ENCODE results near the gene CDHR1.

The CDHR1 gene

GRCh38 chr10:84184517-84184916, 9.8 kb upstream of the CDHR1 start:
- FAIRE-seq (no peak), DNase-seq (ENCODE audit: insufficient read length, low spot score) (no peak)
- TF ChIP-seq POLR2A (IDR thresholded peaks at IDR 0.05; ENCODE audit: low read depth, low read length) (no peak), SPI1 (IDR thresholded peaks at IDR 0.05; ENCODE audit: low read depth, low read length) (no peak), POU2F2 (IDR thresholded peaks at IDR 0.05; ENCODE audit: low read depth, low read length) (no peak), PAX5 (IDR thresholded peaks at IDR 0.05; ENCODE audit: insufficient read depth, low read length, severe bottlenecking) (no peak), POLR2AphosphoS5 (IDR thresholded peaks at IDR 0.05; ENCODE audit: low read depth, low read length) (no peak), TAF1 (IDR thresholded peaks at IDR 0.05; ENCODE audit: low read depth, low read length) (no peak)

GRCh38 chr10:84185526-84186175, 8.7 kb upstream of the CDHR1 start:
- no peak for DNase-seq (ENCODE audit: insufficient read length, low spot score)
- no peak for TF ChIP-seq TAF1 (IDR thresholded peaks at IDR 0.05; ENCODE audit: low read depth, low read length)
- no peak for TF ChIP-seq SPI1 (IDR thresholded peaks at IDR 0.05; ENCODE audit: low read depth, low read length)
- no peak for TF ChIP-seq POU2F2 (IDR thresholded peaks at IDR 0.05; ENCODE audit: low read depth, low read length)
- no peak for TF ChIP-seq POLR2AphosphoS5 (IDR thresholded peaks at IDR 0.05; ENCODE audit: low read depth, low read length)
- TF ChIP-seq POLR2A (IDR thresholded peaks at IDR 0.05; ENCODE audit: low read depth, low read length) = no peak
- no peak for TF ChIP-seq PAX5 (IDR thresholded peaks at IDR 0.05; ENCODE audit: insufficient read depth, low read length, severe bottlenecking)
- no peak for FAIRE-seq

- TF ChIP-seq POLR2AphosphoS5 (IDR thresholded peaks at IDR 0.05; ENCODE audit: low read depth, low read length) = no peak
- TF ChIP-seq POLR2A (IDR thresholded peaks at IDR 0.05; ENCODE audit: low read depth, low read length) = no peak
- no peak for TF ChIP-seq SPI1 (IDR thresholded peaks at IDR 0.05; ENCODE audit: low read depth, low read length)
- TF ChIP-seq TAF1 (IDR thresholded peaks at IDR 0.05; ENCODE audit: low read depth, low read length) = no peak
- no peak for TF ChIP-seq POU2F2 (IDR thresholded peaks at IDR 0.05; ENCODE audit: low read depth, low read length)
- TF ChIP-seq PAX5 (IDR thresholded peaks at IDR 0.05; ENCODE audit: insufficient read depth, low read length, severe bottlenecking) = no peak
- FAIRE-seq = no peak
- DNase-seq (ENCODE audit: insufficient read length, low spot score) = no peak
These were observed 5.5 kb upstream of the CDHR1 start for GRCh38 chr10:84188815-84189214.

DNA sequence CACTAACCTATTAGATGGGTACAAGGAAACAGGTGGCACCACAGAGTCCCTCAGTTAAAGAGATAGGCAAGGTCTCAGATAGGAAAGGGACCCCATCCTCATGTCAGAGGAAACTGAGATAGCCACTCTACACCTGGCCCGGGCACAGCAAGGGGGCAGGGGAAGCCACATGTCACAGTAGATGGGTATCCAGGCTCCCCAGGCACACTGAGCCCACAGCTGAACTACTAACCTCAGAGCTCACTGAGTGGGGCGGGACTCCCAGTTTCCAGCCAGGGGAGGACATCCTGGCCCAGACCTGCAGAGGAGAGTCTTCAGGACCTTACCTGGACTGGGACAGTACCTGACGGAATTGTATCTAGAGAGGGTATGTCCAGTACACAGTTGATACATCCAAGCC, 3.7 kb upstream of the CDHR1 start:
- TF ChIP-seq POLR2AphosphoS5 (IDR thresholded peaks at IDR 0.05; ENCODE audit: low read depth, low read length) (no peak), SPI1 (IDR thresholded peaks at IDR 0.05; ENCODE audit: low read depth, low read length) (no peak), TAF1 (IDR thresholded peaks at IDR 0.05; ENCODE audit: low read depth, low read length) (no peak), PAX5 (IDR thresholded peaks at IDR 0.05; ENCODE audit: insufficient read depth, low read length, severe bottlenecking) (no peak), POLR2A (IDR thresholded peaks at IDR 0.05; ENCODE audit: low read depth, low read length) (no peak), POU2F2 (IDR thresholded peaks at IDR 0.05; ENCODE audit: low read depth, low read length) (no peak)
- FAIRE-seq = no peak
- no peak for DNase-seq (ENCODE audit: insufficient read length, low spot score)

DNA sequence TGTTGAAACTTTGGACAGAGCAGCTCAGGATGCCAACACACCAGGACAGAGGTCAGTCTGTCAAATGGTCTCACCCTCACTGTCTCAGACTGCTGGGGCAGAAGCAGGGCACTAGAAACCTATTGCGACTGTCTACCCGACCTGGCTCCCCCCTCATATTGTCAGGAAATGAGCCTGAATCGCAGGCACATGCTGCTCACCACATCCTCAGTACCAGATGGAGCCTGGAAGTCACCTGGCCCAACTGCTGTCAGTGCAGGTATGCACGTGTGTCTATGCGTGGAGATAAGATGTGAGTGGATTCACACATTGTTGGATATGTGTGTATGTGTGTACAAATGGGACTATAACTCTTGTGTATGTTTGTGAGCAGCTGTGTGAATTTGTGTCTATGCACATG, 3.2 kb upstream of the CDHR1 start:
- no peak for FAIRE-seq

GRCh38 chr10:84193327-84193726, 1.0 kb upstream of the CDHR1 start:
- FAIRE-seq = no peak
- TF ChIP-seq POLR2AphosphoS5 (IDR thresholded peaks at IDR 0.05; ENCODE audit: low read depth, low read length) (no peak), TAF1 (IDR thresholded peaks at IDR 0.05; ENCODE audit: low read depth, low read length) (no peak), POU2F2 (IDR thresholded peaks at IDR 0.05; ENCODE audit: low read depth, low read length) (no peak), POLR2A (IDR thresholded peaks at IDR 0.05; ENCODE audit: low read depth, low read length) (no peak), PAX5 (IDR thresholded peaks at IDR 0.05; ENCODE audit: insufficient read depth, low read length, severe bottlenecking) (no peak), SPI1 (IDR thresholded peaks at IDR 0.05; ENCODE audit: low read depth, low read length) (no peak)
- no peak for DNase-seq (ENCODE audit: insufficient read length, low spot score)

More for the DNA sequence above, 3.2 kb upstream of the CDHR1 start:
- TF ChIP-seq SPI1 (IDR thresholded peaks at IDR 0.05; ENCODE audit: low read depth, low read length) = no peak
- DNase-seq (ENCODE audit: insufficient read length, low spot score) = no peak

- FAIRE-seq = no peak
- no peak for DNase-seq (ENCODE audit: insufficient read length, low spot score)
- TF ChIP-seq PAX5 (IDR thresholded peaks at IDR 0.05; ENCODE audit: insufficient read depth, low read length, severe bottlenecking) (no peak), SPI1 (IDR thresholded peaks at IDR 0.05; ENCODE audit: low read depth, low read length) (no peak), TAF1 (IDR thresholded peaks at IDR 0.05; ENCODE audit: low read depth, low read length) (no peak), POU2F2 (IDR thresholded peaks at IDR 0.05; ENCODE audit: low read depth, low read length) (no peak), POLR2A (IDR thresholded peaks at IDR 0.05; ENCODE audit: low read depth, low read length) (no peak), POLR2AphosphoS5 (IDR thresholded peaks at IDR 0.05; ENCODE audit: low read depth, low read length) (no peak)
These were observed 402 bp upstream of the CDHR1 start for GRCh38 chr10:84193846-84194423.

GRCh38 chr10:84195044-84195830, 900 bp downstream of the CDHR1 start:
- FAIRE-seq (peak; percentile 40), DNase-seq (ENCODE audit: insufficient read length, low spot score) (no peak)
- TF ChIP-seq POLR2AphosphoS5 (IDR thresholded peaks at IDR 0.05; ENCODE audit: low read depth, low read length) (no peak), PAX5 (IDR thresholded peaks at IDR 0.05; ENCODE audit: insufficient read depth, low read length, severe bottlenecking) (no peak), POU2F2 (IDR thresholded peaks at IDR 0.05; ENCODE audit: low read depth, low read length) (no peak), SPI1 (IDR thresholded peaks at IDR 0.05; ENCODE audit: low read depth, low read length) (no peak), POLR2A (IDR thresholded peaks at IDR 0.05; ENCODE audit: low read depth, low read length) (no peak), TAF1 (IDR thresholded peaks at IDR 0.05; ENCODE audit: low read depth, low read length) (no peak)

GRCh38 chr10:84196083-84196482, 1.7 kb downstream of the CDHR1 start:
- DNase-seq (ENCODE audit: insufficient read length, low spot score) = no peak

More at GRCh38 chr10:84196083-84196482, 1.7 kb downstream of the CDHR1 start:
- no peak for FAIRE-seq
- no peak for TF ChIP-seq TAF1 (IDR thresholded peaks at IDR 0.05; ENCODE audit: low read depth, low read length)
- no peak for TF ChIP-seq POLR2A (IDR thresholded peaks at IDR 0.05; ENCODE audit: low read depth, low read length)
- no peak for TF ChIP-seq SPI1 (IDR thresholded peaks at IDR 0.05; ENCODE audit: low read depth, low read length)
- no peak for TF ChIP-seq POU2F2 (IDR thresholded peaks at IDR 0.05; ENCODE audit: low read depth, low read length)
- TF ChIP-seq POLR2AphosphoS5 (IDR thresholded peaks at IDR 0.05; ENCODE audit: low read depth, low read length) = no peak
- TF ChIP-seq PAX5 (IDR thresholded peaks at IDR 0.05; ENCODE audit: insufficient read depth, low read length, severe bottlenecking) = no peak

All from GM12891 (cell line).